ENCODE measurements around the gene JAG1.

JAG1 gene

GRCh38 chr20:10651227-10651990, 22.4 kb downstream of the JAG1 start:
- no peak for DNase-seq

GRCh38 chr20:10649797-10650160, 24.0 kb downstream of the JAG1 start:
- no peak for DNase-seq

GRCh38 chr20:10649080-10649796, 24.6 kb downstream of the JAG1 start:
- no peak for DNase-seq

GRCh38 chr20:10648651-10649050, 25.1 kb downstream of the JAG1 start:
- DNase-seq, result no peak

- no peak for DNase-seq
Measured at GRCh38 chr20:10647909-10648308, 25.9 kb downstream of the JAG1 start.

- peak; percentile 6 for DNase-seq
Measured at GRCh38 chr20:10647471-10647870, 26.3 kb downstream of the JAG1 start.

- no peak for DNase-seq
Measured at GRCh38 chr20:10646886-10647420, 26.8 kb downstream of the JAG1 start.

- no peak for DNase-seq
Measured at GRCh38 chr20:10646006-10646405, 27.8 kb downstream of the JAG1 start.

GRCh38 chr20:10645205-10645570, 28.6 kb downstream of the JAG1 start:
- no peak for DNase-seq

- no peak for DNase-seq
Measured at GRCh38 chr20:10644458-10645204, 29.2 kb downstream of the JAG1 start.

- no peak for DNase-seq
Measured at GRCh38 chr20:10643560-10643873, 30.3 kb downstream of the JAG1 start.

- no peak for DNase-seq
Measured at GRCh38 chr20:10642856-10643559, 30.8 kb downstream of the JAG1 start.

GRCh38 chr20:10641893-10642292, 31.9 kb downstream of the JAG1 start:
- no peak for DNase-seq

GRCh38 chr20:10641467-10641866, 32.3 kb downstream of the JAG1 start:
- no peak for DNase-seq

- DNase-seq, result no peak
Measured at GRCh38 chr20:10640897-10641296, 32.9 kb downstream of the JAG1 start.

GRCh38 chr20:10639737-10640556, 33.9 kb downstream of the JAG1 start:
- DNase-seq, result no peak

GRCh38 chr20:10639077-10639736, 34.6 kb downstream of the JAG1 start:
- no peak for DNase-seq

- no peak for DNase-seq
Measured at GRCh38 chr20:10637563-10637962, 36.2 kb downstream of the JAG1 start.

GRCh38 chr20:10637031-10637559, 36.7 kb downstream of the JAG1 start:
- DNase-seq, result no peak

- DNase-seq, result no peak
Measured at GRCh38 chr20:10636326-10636818, 37.4 kb downstream of the JAG1 start.

Measured in OCI-M1 (cell line).